Middle frontal gyrus (tissue), 1 donor: ENCODE measurements around the gene NAV3.

Source experiments
- DNase-seq: peaks from one replicate; pipeline ENCODE4 v3.0.0-alpha.2; 2015; ENCODE audit warnings: low spot score; ENCODE audit errors: extremely low spot score

The NAV3 gene

GRCh38 chr12:78118036-78118435 is 287.3 kb downstream of the NAV3 start:
- no peak for DNase-seq

- DNase-seq = no peak
These were observed 287.8 kb downstream of the NAV3 start for GRCh38 chr12:78118486-78118885.

GRCh38 chr12:78119351-78119918 is 288.7 kb downstream of the NAV3 start:
- no peak for DNase-seq

- no peak for DNase-seq
These were observed 289.6 kb downstream of the NAV3 start for GRCh38 chr12:78120306-78120705.

GRCh38 chr12:78120866-78121560 is 290.3 kb downstream of the NAV3 start:
- no peak for DNase-seq

- DNase-seq = no peak
These were observed 291.4 kb downstream of the NAV3 start for GRCh38 chr12:78121969-78122610.

GRCh38 chr12:78128211-78128610 is 297.5 kb downstream of the NAV3 start:
- DNase-seq = no peak

GRCh38 chr12:78143717-78144116 is 313.0 kb downstream of the NAV3 start:
- DNase-seq = no peak

GRCh38 chr12:78145398-78145797 is 314.7 kb downstream of the NAV3 start:
- no peak for DNase-seq

- DNase-seq = no peak
These were observed 315.7 kb downstream of the NAV3 start for GRCh38 chr12:78146365-78146772.

- DNase-seq = no peak
These were observed 318.8 kb downstream of the NAV3 start for GRCh38 chr12:78149459-78149858.

GRCh38 chr12:78155546-78155945 is 324.9 kb downstream of the NAV3 start:
- DNase-seq = no peak

- DNase-seq = no peak
These were observed 326.1 kb downstream of the NAV3 start for GRCh38 chr12:78156751-78157150.

GRCh38 chr12:78157199-78157598 is 326.5 kb downstream of the NAV3 start:
- no peak for DNase-seq

GRCh38 chr12:78164154-78164553 is 333.5 kb downstream of the NAV3 start:
- no peak for DNase-seq

GRCh38 chr12:78167510-78167909 is 336.8 kb downstream of the NAV3 start:
- DNase-seq = no peak

GRCh38 chr12:78171061-78171460 is 340.4 kb downstream of the NAV3 start:
- no peak for DNase-seq

GRCh38 chr12:78176643-78177042 is 345.9 kb downstream of the NAV3 start:
- DNase-seq = no peak

GRCh38 chr12:78177298-78177697 is 346.6 kb downstream of the NAV3 start:
- DNase-seq = no peak

- no peak for DNase-seq
These were observed 348.7 kb downstream of the NAV3 start for GRCh38 chr12:78179346-78179745.

- no peak for DNase-seq
These were observed 351.0 kb downstream of the NAV3 start for GRCh38 chr12:78181544-78182162.

GRCh38 chr12:78183824-78184223 is 353.1 kb downstream of the NAV3 start:
- no peak for DNase-seq
